Thoracic aorta (tissue), 2 donors: ENCODE measurements around the gene SPATA24. TPM values are rescaled to one million over a fixed set of nuclear protein-coding genes. Genes with fewer than 3 reads are reported as not detected.

Experiments used
- ATAC-seq: fragments of 150-250 bp; one replicate; pipeline ENCODE4 v1.8.0; 2017; ENCODE audit warnings: low read depth; ENCODE audit not compliant: insufficient number of reproducible peaks, low FRiP score
- DNase-seq: peaks from one replicate; pipeline ENCODE4 v3.0.0-alpha.2; 2020; ENCODE audit warnings: low spot score
- H3K27ac ChIP-seq, 2 donors: fragments of 200-600 bp; sonication (generic); 1 replicate in 1 of 2; 2 replicates in 1 of 2; pipeline ENCODE4 v1.5.1; 2016; ENCODE audit warnings: mild to moderate bottlenecking in 2 of 2, moderate library complexity in 2 of 2
- H3K27me3 ChIP-seq: fragments of 200-600 bp; sonication (generic); replicated peaks from 2 replicates; pipeline ENCODE4 v1.6.0; 2016; ENCODE audit warnings: mild to moderate bottlenecking; ENCODE audit not compliant: insufficient read depth
- H3K36me3 ChIP-seq: fragments of 200-600 bp; sonication (generic); one replicate; pipeline ENCODE4 v1.5.1; 2016
- H3K4me1 ChIP-seq, 2 donors: fragments of 200-600 bp; sonication (generic); 1 replicate in 1 of 2; 2 replicates in 1 of 2; pipeline versions ENCODE4 v1.5.1 to v1.6.0; 2016; ENCODE audit warnings: low read depth in 2 of 2, mild to moderate bottlenecking in 1 of 2; ENCODE audit not compliant: control insufficient read depth in 1 of 2
- H3K4me3 ChIP-seq: fragments of 200-600 bp; sonication (generic); 2 replicates; pipeline ENCODE4 v1.5.1; 2016; ENCODE audit warnings: mild to moderate bottlenecking
- H3K9me3 ChIP-seq: fragments of 200-600 bp; sonication (generic); 2 replicates; pipeline ENCODE4 v1.5.1; 2016
- total RNA-seq, 2 donors: library from RNA; depleted of rRNA; stranded (reverse); fragments of >200 nt; gene quantifications; one replicate each; pipeline versions ENCODE4 v1.1.0 to v1.2.3, GENCODE V29; 2016
- TF ChIP-seq, protein P1 (sequence below): fragments of 200-600 bp; sonication (generic); IDR thresholded peaks from one replicate; pipeline ENCODE4 v1.5.1; 2019; ENCODE audit warnings: antibody characterized with exemption

SPATA24 gene, protein sequence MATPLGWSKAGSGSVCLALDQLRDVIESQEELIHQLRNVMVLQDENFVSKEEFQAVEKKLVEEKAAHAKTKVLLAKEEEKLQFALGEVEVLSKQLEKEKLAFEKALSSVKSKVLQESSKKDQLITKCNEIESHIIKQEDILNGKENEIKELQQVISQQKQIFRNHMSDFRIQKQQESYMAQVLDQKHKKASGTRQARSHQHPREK
- 10 to 100 TPM in 1 of 2 donors, 1 to 10 TPM in 1; 1.2 to 11.6 TPM for total RNA-seq

DNA sequence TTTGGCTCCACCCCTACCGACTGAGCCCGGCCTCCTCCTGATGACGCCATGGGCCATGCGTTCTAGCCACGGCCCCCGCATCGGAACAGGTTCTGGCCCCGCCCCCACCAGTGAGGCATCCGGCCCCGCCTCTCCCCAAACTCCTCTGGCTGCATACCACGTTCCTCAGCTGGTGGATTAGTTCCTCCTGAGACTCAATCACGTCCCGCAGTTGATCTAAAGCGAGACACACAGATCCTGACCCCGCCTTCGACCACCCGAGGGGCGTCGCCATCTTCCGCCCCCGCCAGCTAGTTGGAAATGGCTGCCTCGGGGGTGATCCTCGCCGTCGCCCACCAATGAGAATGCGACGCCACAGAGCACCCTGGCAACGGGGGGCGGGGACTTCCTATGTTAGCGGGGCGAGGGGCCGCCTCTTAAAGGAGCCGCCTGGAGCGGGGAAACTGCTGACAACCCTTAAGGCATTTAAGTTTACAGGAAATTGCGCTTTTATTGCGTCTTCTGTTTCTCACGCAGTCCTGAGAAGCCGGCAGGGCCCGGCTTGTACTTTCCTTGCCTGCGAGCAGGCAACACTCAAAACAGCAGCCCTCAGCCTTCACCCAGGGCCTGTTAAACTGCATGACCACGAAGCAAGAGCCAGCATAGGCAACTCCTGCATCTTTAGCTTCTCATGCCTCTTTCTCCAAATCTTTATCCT is at the start of gene SPATA24:
Gene SPATA24 (minus strand): TSS at position 303 of the 697 bp plus-strand sequence. CDS start 29 bp downstream, at position 274.
- Histone ChIP-seq H3K4me1 (peaks cover 4 to 18% of the 10 kb centered on the region in 2 donors), H3K36me3 (no peaks in the 10 kb centered on the region), H3K4me3 (peak within 1 kb of the TSS; percentile 67), H3K9me3 (no peaks in the 10 kb centered on the region), H3K27me3 (no peaks in the 10 kb centered on the region), H3K27ac (peak within 1 kb of the TSS; percentile 82 to 86)
- TF ChIP-seq, protein P1, sequence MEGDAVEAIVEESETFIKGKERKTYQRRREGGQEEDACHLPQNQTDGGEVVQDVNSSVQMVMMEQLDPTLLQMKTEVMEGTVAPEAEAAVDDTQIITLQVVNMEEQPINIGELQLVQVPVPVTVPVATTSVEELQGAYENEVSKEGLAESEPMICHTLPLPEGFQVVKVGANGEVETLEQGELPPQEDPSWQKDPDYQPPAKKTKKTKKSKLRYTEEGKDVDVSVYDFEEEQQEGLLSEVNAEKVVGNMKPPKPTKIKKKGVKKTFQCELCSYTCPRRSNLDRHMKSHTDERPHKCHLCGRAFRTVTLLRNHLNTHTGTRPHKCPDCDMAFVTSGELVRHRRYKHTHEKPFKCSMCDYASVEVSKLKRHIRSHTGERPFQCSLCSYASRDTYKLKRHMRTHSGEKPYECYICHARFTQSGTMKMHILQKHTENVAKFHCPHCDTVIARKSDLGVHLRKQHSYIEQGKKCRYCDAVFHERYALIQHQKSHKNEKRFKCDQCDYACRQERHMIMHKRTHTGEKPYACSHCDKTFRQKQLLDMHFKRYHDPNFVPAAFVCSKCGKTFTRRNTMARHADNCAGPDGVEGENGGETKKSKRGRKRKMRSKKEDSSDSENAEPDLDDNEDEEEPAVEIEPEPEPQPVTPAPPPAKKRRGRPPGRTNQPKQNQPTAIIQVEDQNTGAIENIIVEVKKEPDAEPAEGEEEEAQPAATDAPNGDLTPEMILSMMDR, result no peak
- ATAC-seq, result peak; percentile 93
- peak; percentile 95 for DNase-seq

GRCh38 chr5:139451878-139452660 is 48.2 kb upstream of the SPATA24 start:
- DNase-seq (no peak), ATAC-seq (no peak)
- no peaks in the 10 kb centered on the region for H3K9me3 ChIP-seq
- TF ChIP-seq, protein P1, result no peak
- H3K27ac ChIP-seq, result no peak overlapping the region
- no peaks in the 10 kb centered on the region for H3K4me1 ChIP-seq
- H3K27me3 ChIP-seq, result no peaks in the 10 kb centered on the region
- H3K4me3 ChIP-seq, result no peak overlapping the region
- H3K36me3 ChIP-seq, result no peaks in the 10 kb centered on the region

GRCh38 chr5:139451176-139451575 is 47.3 kb upstream of the SPATA24 start:
- Histone ChIP-seq H3K27me3 (no peaks in the 10 kb centered on the region), H3K4me1 (no peaks in the 10 kb centered on the region), H3K9me3 (no peaks in the 10 kb centered on the region), H3K4me3 (no peak overlapping the region), H3K27ac (no peak overlapping the region), H3K36me3 (no peaks in the 10 kb centered on the region)
- no peak for DNase-seq
- ATAC-seq, result no peak
- TF ChIP-seq, protein P1, result no peak

DNA sequence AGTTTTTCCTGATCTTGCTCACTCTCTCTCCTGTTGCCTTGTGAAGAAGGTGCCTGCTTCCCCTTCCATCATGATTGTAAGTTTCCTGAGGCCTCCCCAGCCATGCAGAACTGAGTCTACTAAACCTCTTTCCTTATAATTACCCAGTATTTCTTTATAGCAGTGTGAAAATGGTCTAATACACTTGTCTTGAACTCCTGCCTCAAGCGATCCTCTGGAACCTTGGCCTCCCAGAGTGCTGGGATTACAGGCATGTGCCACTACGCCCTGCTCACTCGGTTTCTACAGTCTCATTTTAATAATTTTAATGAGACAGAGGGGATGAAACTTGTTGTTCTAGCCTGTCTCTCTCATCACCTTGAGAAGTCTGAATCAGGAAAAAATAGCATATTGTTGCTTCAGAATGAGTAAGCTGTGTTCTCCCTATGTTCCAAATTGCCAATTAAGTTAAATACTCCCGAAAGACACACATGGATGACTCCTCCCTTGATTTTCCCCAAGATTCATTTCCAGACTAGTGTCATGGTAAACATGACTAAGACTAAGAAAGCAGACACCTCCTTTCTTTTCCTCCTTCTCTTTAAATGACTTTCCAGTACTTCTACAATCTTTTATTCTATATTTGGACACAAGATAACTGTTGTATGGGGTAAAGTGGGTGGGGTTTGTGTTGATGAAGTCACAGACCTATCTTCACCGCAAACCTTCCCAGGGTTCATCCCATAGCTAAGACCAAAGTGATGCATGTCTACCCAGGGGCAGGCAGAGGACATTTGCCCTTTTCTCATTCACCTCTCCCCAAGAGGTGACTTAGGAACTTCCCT is 43.3 kb upstream of the SPATA24 start:
- ATAC-seq, result no peak
- TF ChIP-seq, protein P1, result no peak
- H3K27ac ChIP-seq, result no peak overlapping the region

More for the DNA sequence above, 43.3 kb upstream of the SPATA24 start:
- H3K27me3 ChIP-seq, result no peaks in the 10 kb centered on the region
- H3K36me3 ChIP-seq, result no peaks in the 10 kb centered on the region
- H3K9me3 ChIP-seq, result no peaks in the 10 kb centered on the region
- DNase-seq, result no peak
- H3K4me3 ChIP-seq, result no peak overlapping the region
- H3K4me1 ChIP-seq, result no peaks in the 10 kb centered on the region
